GM18517 (cell line): ENCODE measurements around the gene ATP2C2.
A peak's percentile ranks its signal among the peaks of the same experiment; 100 is the strongest.

Source experiments
- ATAC-seq: cut with Tn5 transposase; IDR thresholded peaks from one replicate; pipeline ENCODE4 v1.9.1; 2021; ENCODE audit warnings: mild to moderate bottlenecking, moderate library complexity; ENCODE audit not compliant: unreplicated experiment

ATP2C2 gene

GRCh38 chr16:84486551-84487235 is 118.4 kb downstream of the ATP2C2 start:
- ATAC-seq: no peak

- ATAC-seq: no peak
Observed at GRCh38 chr16:84487358-84487757, 119.0 kb downstream of the ATP2C2 start.

GRCh38 chr16:84489131-84489530 is 120.8 kb downstream of the ATP2C2 start:
- ATAC-seq: no peak

GRCh38 chr16:84495506-84495905 is 127.2 kb downstream of the ATP2C2 start:
- no peak for ATAC-seq

GRCh38 chr16:84496991-84497390 is 128.7 kb downstream of the ATP2C2 start:
- no peak for ATAC-seq

GRCh38 chr16:84497418-84498222 is 129.3 kb downstream of the ATP2C2 start:
- ATAC-seq: no peak

- ATAC-seq: no peak
Observed at GRCh38 chr16:84498223-84498610, 129.9 kb downstream of the ATP2C2 start.

- no peak for ATAC-seq
Observed at GRCh38 chr16:84498859-84499620, 130.7 kb downstream of the ATP2C2 start.

GRCh38 chr16:84499638-84500037 is 131.3 kb downstream of the ATP2C2 start:
- ATAC-seq: no peak

- no peak for ATAC-seq
Observed at GRCh38 chr16:84500531-84500930, 132.2 kb downstream of the ATP2C2 start.

- ATAC-seq: no peak
Observed at GRCh38 chr16:84501077-84501735, 132.9 kb downstream of the ATP2C2 start.

- no peak for ATAC-seq
Observed at GRCh38 chr16:84502075-84502474, 133.7 kb downstream of the ATP2C2 start.

GRCh38 chr16:84502581-84502980 is 134.2 kb downstream of the ATP2C2 start:
- no peak for ATAC-seq

GRCh38 chr16:84503751-84504395 is 135.5 kb downstream of the ATP2C2 start:
- no peak for ATAC-seq

GRCh38 chr16:84504420-84505248 is 136.3 kb downstream of the ATP2C2 start, which contains the start of gene MEAK7:
TSS of gene MEAK7 (minus strand) at chr16:84504659. CDS start at chr16:84498086, 6,573 bp downstream.
- peak; percentile 96 for ATAC-seq

GRCh38 chr16:84505249-84506187 is 137.2 kb downstream of the ATP2C2 start:
- no peak for ATAC-seq

GRCh38 chr16:84507011-84507982 is 139.0 kb downstream of the ATP2C2 start:
- no peak for ATAC-seq
